AG10803 (cell line): Measurements from ENCODE around the gene ERN1.

ENCODE experiments used
- DNase-seq: peaks from one replicate; pipeline ENCODE4 v3.0.0; 2010; ENCODE audit warnings: low read depth
- H3K4me3 ChIP-seq: 2 replicates; pipeline ENCODE4 v1.5.1; 2011; ENCODE audit warnings: mild to moderate bottlenecking, low read length, control low read depth
- TF ChIP-seq, protein P1 (sequence below): conservative IDR thresholded peaks from 2 replicates; pipeline ENCODE4 v1.5.1; 2011; ENCODE audit warnings: mild to moderate bottlenecking, low read length, control low read depth, inconsistent platforms

The ERN1 gene

DNA sequence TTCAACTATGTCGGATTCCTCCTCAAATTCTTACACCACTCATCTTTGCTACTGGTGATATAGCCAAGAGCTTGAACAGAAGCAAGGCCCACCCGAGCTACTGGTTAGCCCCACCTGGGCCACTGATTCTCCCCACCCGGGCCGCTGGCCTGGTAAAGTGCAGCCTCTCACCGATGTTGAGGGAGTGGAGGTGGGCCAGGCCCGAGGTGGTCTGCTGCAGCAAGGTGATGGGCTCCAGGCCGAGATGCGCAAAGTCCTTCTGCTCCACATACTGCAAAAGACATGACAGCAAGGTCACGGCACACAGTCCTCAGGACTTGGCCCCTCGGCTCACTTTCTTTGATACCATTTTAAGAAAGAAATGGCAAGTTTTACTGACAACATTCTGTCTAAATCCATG is 76.8 kb downstream of the ERN1 start:
- TF ChIP-seq, protein P1, sequence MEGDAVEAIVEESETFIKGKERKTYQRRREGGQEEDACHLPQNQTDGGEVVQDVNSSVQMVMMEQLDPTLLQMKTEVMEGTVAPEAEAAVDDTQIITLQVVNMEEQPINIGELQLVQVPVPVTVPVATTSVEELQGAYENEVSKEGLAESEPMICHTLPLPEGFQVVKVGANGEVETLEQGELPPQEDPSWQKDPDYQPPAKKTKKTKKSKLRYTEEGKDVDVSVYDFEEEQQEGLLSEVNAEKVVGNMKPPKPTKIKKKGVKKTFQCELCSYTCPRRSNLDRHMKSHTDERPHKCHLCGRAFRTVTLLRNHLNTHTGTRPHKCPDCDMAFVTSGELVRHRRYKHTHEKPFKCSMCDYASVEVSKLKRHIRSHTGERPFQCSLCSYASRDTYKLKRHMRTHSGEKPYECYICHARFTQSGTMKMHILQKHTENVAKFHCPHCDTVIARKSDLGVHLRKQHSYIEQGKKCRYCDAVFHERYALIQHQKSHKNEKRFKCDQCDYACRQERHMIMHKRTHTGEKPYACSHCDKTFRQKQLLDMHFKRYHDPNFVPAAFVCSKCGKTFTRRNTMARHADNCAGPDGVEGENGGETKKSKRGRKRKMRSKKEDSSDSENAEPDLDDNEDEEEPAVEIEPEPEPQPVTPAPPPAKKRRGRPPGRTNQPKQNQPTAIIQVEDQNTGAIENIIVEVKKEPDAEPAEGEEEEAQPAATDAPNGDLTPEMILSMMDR, result no peak
- DNase-seq, result no peak
- no peak overlapping the region for H3K4me3 ChIP-seq

DNA sequence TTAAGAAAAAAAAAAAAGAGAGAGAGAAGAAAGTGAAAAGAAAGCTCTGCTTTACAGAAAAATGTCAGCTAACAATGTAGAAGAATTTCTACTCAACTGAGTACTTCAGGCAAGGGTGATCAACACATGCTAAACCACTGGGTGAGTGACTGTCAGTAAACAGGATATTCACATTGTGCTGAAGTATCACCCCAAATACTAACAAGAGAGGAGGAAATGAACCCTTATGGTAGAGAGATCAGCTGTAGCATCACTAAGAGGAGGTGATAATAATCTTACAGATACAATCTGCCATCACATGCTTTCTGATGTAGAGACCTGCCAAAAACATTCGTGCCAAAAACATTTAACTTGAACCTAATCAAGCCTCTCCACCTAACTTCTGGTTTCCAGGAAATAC is 78.8 kb downstream of the ERN1 start:
- H3K4me3 ChIP-seq, result no peak overlapping the region
- TF ChIP-seq, protein P1, result no peak
- no peak for DNase-seq

DNA sequence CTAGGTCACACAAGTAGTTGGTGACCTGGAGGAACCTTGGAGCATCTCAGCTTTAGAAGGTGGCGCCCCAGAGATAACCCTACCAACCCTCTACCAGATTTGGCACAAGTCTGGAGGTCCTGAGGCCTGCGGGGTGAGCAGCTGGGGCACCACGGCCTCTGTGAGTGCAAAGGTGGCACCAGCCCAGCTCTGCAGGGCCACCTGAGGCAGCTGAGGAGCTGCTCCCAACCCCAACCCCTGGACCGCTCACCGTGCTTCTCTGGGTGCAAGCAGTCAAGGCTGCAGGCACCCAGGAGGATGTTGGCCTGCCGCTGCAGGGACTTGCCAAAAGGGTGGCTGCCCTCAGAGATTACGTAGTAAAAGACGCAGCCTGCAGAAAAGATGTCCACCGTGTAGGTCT is 81.1 kb downstream of the ERN1 start:
- TF ChIP-seq, protein P1, result no peak
- no peak for DNase-seq
- H3K4me3 ChIP-seq, result no peak overlapping the region

DNA sequence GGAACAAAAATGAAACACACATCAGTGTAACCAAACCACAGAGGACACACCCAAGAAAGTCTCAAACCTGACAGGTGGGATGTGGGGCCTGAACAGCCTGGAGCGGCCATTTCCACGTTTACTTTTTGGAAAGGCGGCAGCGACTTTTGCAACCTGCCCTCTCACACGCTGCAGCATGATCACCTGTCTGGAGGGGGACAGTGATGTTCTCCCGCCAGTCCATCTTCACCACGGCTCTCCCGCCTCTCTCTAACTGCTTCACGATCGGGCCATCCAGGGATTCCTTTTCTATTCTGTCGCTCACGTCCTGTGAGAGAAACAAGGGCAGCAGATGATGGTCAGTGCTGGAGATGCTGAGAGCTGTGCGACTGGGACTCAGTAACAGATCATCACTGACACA is 84.8 kb downstream of the ERN1 start:
- H3K4me3 ChIP-seq, result no peak overlapping the region
- DNase-seq, result no peak
- TF ChIP-seq, protein P1, result no peak

DNA sequence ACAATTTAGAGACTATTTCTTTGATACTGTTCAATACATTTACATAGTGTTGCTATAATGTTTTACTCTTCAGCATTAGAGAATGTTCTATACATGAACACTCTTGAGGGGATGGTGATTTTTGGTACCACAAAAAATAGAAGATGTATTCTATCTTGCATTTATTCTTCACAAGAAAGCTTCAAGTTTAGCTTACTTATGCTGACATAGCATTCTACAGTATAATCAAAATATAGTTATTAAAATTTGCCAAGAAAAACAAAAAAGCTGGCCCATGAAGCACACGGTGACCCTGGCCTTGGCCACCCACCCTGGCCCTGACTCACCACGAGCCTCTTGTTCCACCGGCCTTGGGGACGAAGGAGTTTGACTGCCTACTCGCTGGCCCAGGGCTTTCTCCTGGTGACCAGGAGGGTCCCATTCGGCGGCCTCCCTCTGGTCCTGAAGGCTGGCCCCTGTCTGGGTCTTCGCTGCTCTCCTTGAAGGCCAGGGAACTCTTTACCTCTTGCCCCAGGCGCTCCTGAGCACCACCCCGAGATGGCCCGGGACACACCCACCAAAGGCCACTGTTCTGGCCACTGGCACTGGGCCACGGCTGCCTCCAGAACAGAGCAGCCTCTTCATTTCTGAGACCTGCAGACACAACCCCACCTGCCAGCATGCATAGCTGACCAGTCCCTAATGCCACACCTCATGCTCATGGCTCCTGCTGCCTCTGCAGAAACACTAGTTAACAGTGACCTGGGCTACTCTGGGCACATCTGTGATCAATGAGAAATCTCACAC is 87.1 kb downstream of the ERN1 start:
- no peak overlapping the region for H3K4me3 ChIP-seq
- no peak for DNase-seq
- TF ChIP-seq, protein P1, result no peak

DNA sequence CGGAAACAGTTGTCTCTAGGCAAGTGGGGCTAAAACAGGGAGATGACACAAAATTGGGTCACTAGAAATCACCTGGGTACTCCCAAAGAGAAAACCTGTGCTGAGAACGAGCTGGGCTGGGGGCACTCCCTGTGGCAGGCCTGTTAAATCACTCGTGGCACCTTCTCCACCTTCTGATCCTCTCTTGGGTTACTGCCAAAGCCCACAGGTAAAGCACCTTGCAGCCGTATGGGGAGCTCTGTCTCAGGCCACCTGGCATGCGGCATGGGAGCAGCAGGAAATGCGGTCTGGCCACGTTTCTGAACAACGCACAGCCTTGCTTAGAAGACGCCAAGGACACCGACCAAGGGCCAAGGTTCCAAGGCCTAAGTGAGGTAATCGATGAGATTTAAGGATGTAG is 88.0 kb downstream of the ERN1 start:
- no peak for DNase-seq
- TF ChIP-seq, protein P1, result no peak
- H3K4me3 ChIP-seq, result no peak overlapping the region

DNA sequence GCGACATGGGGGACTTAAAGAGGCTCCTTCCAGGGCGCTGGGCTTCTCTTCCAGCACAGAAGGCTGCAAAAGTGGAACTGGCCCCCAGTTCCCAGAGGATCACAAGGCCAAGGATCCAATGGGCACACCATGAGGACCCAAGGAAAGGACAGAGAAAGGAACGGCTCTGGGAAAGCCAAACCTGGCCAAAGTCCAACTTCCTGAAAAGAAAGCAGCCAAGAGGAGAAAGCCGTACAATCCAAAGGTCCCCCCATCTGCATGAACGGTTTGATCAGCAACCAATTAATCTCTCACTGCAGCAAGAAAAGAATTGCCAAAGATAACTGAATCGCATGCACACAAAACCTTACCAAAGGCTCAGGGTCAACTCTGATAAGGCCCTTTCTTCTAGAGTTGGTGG is 89.7 kb downstream of the ERN1 start:
- no peak for DNase-seq
- H3K4me3 ChIP-seq, result no peak overlapping the region
- TF ChIP-seq, protein P1, result no peak
